CMK (cell line): ENCODE measurements around the gene OOSP2.
"Not testable (repeated sequence)": the region's sequence is repeated elsewhere in the genome, so short reads cannot be mapped to it uniquely, and the experiment has no call there.

Source experiments
- DNase-seq: peaks from one replicate; pipeline ENCODE4 v3.0.0-alpha.2; 2010; ENCODE audit warnings: low read depth

Gene OOSP2

GRCh38 chr11:60040109-60040508 lies at the start of gene OOSP2:
Gene OOSP2 (plus strand): TSS chr11:60040409. CDS start chr11:60040460, 51 bp downstream.
- no peak for DNase-seq

- no peak for DNase-seq
Measured at GRCh38 chr11:59990421-59990820, 49.8 kb upstream of the OOSP2 start.

GRCh38 chr11:59992425-59992824 lies 47.8 kb upstream of the OOSP2 start:
- peak; percentile 39 for DNase-seq

GRCh38 chr11:59997800-59998199 lies 42.4 kb upstream of the OOSP2 start:
- DNase-seq, result no peak

GRCh38 chr11:59999691-60000090 lies 40.5 kb upstream of the OOSP2 start:
- no peak for DNase-seq

- DNase-seq, result no peak
Measured at GRCh38 chr11:60003729-60004128, 36.5 kb upstream of the OOSP2 start.

GRCh38 chr11:60005360-60005759 lies 34.8 kb upstream of the OOSP2 start:
- no peak for DNase-seq

GRCh38 chr11:60016881-60017280 lies 23.3 kb upstream of the OOSP2 start, which contains the start of gene OOSP4B:
Gene OOSP4B (plus strand): TSS chr11:60017181.
- DNase-seq, result no peak

- no peak for DNase-seq
Measured at GRCh38 chr11:60018058-60018457, 22.2 kb upstream of the OOSP2 start.

- DNase-seq, result not testable (repeated sequence)
Measured at GRCh38 chr11:60020376-60020775, 19.8 kb upstream of the OOSP2 start.

GRCh38 chr11:60029015-60029632 lies 11.1 kb upstream of the OOSP2 start:
- DNase-seq, result no peak

GRCh38 chr11:60050422-60050821 lies 10.2 kb downstream of the OOSP2 start:
- DNase-seq, result not testable (repeated sequence)

GRCh38 chr11:60050839-60051238 lies 10.6 kb downstream of the OOSP2 start:
- DNase-seq, result not testable (repeated sequence)

- DNase-seq, result peak; percentile 97
Measured at GRCh38 chr11:60056349-60056969, 16.2 kb downstream of the OOSP2 start, which contains the start of gene MS4A3. Gene MS4A3 (plus strand): TSS chr11:60056665. CDS start chr11:60061161, 4,496 bp downstream.

GRCh38 chr11:60059052-60059451 lies 18.8 kb downstream of the OOSP2 start:
- DNase-seq, result no peak

- no peak for DNase-seq
Measured at GRCh38 chr11:60059521-60060240, 19.5 kb downstream of the OOSP2 start.

GRCh38 chr11:60064111-60064510 lies 23.9 kb downstream of the OOSP2 start:
- DNase-seq, result no peak

- no peak for DNase-seq
Measured at GRCh38 chr11:60065801-60066200, 25.6 kb downstream of the OOSP2 start.

- DNase-seq, result no peak
Measured at GRCh38 chr11:60069450-60069849, 29.2 kb downstream of the OOSP2 start.

- not testable (repeated sequence) for DNase-seq
Measured at GRCh38 chr11:60071644-60072043, 31.4 kb downstream of the OOSP2 start.

GRCh38 chr11:60077216-60077817 lies 37.1 kb downstream of the OOSP2 start:
- no peak for DNase-seq

- no peak for DNase-seq
Measured at GRCh38 chr11:60077981-60078380, 37.8 kb downstream of the OOSP2 start.

GRCh38 chr11:60078745-60079144 lies 38.5 kb downstream of the OOSP2 start:
- DNase-seq, result no peak
